HG02943 (cell line): ENCODE data around the gene EGLN3.

Source experiments
- ATAC-seq: cut with Tn5 transposase; IDR thresholded peaks from one replicate; pipeline ENCODE4 v1.9.1; 2021; ENCODE audit warnings: mild to moderate bottlenecking, low read depth, moderate library complexity; ENCODE audit not compliant: unreplicated experiment

EGLN3 gene

GRCh38 chr14:33880330-33880729 lies 70.5 kb downstream of the EGLN3 start:
- no peak for ATAC-seq

- no peak for ATAC-seq
Observed at GRCh38 chr14:33879684-33880286, 71.1 kb downstream of the EGLN3 start.

- ATAC-seq = no peak
Observed at GRCh38 chr14:33876274-33876673, 74.6 kb downstream of the EGLN3 start.
